HG03097 (cell line): Measurements from ENCODE around the gene PLA2G10.
A peak's percentile ranks its signal among the peaks of the same experiment; 100 is the strongest.
"Not testable (repeated sequence)": the region's sequence is repeated elsewhere in the genome, so short reads cannot be mapped to it uniquely, and the experiment has no call there.

Source experiments
- ATAC-seq: cut with Tn5 transposase; IDR thresholded peaks from one replicate; pipeline ENCODE4 v1.9.1; 2021; ENCODE audit not compliant: unreplicated experiment, low FRiP score

Gene PLA2G10

GRCh38 chr16:14694129-14694528 is at the start of gene PLA2G10:
Gene PLA2G10 (minus strand): TSS chr16:14694308. CDS start chr16:14694229, 79 bp downstream.
- not testable (repeated sequence) for ATAC-seq

- peak; percentile 98 for ATAC-seq
Measured at GRCh38 chr16:14742273-14743128, 48.4 kb upstream of the PLA2G10 start, which contains the start of gene NPIPA2. Gene NPIPA2 (plus strand): TSS chr16:14742533. CDS start chr16:14748066, 5,533 bp downstream.

DNA sequence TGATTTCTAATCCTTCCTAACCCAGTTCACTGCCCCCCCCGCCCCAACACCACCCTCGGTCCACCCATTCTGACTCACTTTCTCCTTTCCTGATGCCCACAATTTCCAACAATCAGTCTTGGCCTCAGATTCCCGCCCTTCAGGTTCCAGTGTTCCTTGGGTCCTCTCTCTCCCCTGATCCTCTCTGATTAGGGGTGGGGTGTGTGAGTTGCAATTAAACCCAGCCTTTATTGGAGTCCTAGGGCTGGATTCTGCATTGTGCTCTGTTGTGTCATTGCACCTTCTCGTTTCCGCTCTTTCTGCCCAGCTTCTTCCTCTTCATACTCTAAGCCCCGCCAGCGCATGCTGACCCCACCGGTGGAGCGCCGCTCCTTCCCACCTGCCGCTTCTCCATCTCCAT is 47.7 kb upstream of the PLA2G10 start:
- ATAC-seq, result not testable (repeated sequence)

DNA sequence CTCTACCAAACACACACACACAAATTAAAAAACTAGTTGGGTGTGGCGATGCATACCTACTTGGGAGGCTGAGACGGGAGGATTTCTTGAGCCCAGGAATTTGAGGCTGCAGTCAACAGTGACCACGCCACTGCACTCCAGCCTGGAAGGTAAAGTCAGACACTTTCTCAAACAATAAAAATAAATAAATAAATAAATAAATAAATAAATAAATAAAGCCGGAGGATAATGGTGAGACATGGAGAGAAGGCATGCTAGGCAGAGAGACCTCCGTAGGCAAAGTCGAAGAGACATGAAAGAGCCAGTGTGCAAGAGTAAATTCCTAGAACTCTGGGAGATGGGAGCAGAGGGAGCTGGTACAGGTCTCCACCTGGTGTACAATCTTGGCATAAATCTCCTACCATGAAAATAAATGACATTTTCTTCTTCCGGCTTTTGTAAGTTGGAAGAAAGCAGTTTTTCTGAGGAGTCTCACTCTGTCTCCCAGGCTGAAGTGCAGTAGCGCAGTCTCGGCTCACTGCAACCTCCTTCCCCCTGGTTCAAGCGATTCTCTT is 46.8 kb upstream of the PLA2G10 start:
- ATAC-seq, result not testable (repeated sequence)

GRCh38 chr16:14733233-14733632 is 39.1 kb upstream of the PLA2G10 start:
- not testable (repeated sequence) for ATAC-seq

DNA sequence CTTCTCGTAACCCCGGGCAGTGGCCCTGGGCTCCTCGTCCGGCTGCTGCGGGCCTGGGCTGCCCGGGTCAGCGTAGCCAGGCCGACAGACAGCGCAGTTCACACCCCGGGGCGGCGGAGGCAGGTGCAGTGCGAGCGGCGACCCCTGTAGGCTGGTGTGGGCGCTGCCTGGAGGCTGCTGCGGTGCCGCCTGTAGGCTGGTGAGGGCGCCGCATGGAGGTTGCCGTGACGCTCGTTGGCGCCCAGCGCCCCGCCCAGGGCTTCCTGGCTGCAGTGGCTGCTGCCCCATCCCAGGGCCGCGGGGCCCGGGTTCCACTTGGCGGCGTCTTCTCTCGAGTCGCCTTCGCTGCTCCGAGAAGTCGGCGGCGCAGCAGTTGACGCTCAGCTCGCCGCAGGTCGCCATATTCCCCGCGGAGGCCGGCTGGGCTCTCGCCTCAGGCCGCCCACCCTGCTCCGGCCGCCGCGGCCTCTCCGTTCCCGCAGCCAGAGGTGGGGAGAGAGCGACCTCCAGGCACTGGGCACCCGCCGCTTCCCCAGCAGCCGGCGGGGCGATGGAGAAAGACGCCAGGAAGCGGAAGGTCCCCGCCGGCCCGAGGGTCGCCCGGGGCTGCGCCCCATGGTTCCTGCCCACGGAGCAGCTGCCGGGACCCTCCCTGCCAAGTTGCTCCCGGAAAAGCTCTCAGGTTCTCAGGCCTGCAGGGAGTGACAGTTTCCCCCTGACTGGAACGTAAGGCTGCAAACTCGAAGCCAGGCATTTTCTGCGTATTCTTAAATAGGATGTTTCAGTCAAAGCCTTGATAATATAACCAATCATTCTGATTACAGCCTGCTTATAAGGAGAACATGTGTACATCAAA is 9.3 kb upstream of the PLA2G10 start, which contains the start of gene NPIPA3:
NPIPA3 (plus strand) TSS at position 256 of the 856 bp plus-strand sequence. CDS start 5,533 bp downstream, outside the sequence.
- ATAC-seq, result peak; percentile 97

GRCh38 chr16:14702672-14703071 is 8.6 kb upstream of the PLA2G10 start:
- not testable (repeated sequence) for ATAC-seq

DNA sequence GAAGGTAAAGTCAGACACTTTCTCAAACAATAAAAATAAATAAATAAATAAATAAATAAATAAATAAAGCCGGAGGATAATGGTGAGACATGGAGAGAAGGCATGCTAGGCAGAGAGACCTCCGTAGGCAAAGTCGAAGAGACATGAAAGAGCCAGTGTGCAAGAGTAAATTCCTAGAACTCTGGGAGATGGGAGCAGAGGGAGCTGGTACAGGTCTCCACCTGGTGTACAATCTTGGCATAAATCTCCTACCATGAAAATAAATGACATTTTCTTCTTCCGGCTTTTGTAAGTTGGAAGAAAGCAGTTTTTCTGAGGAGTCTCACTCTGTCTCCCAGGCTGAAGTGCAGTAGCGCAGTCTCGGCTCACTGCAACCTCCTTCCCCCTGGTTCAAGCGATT is 7.8 kb upstream of the PLA2G10 start:
- not testable (repeated sequence) for ATAC-seq

DNA sequence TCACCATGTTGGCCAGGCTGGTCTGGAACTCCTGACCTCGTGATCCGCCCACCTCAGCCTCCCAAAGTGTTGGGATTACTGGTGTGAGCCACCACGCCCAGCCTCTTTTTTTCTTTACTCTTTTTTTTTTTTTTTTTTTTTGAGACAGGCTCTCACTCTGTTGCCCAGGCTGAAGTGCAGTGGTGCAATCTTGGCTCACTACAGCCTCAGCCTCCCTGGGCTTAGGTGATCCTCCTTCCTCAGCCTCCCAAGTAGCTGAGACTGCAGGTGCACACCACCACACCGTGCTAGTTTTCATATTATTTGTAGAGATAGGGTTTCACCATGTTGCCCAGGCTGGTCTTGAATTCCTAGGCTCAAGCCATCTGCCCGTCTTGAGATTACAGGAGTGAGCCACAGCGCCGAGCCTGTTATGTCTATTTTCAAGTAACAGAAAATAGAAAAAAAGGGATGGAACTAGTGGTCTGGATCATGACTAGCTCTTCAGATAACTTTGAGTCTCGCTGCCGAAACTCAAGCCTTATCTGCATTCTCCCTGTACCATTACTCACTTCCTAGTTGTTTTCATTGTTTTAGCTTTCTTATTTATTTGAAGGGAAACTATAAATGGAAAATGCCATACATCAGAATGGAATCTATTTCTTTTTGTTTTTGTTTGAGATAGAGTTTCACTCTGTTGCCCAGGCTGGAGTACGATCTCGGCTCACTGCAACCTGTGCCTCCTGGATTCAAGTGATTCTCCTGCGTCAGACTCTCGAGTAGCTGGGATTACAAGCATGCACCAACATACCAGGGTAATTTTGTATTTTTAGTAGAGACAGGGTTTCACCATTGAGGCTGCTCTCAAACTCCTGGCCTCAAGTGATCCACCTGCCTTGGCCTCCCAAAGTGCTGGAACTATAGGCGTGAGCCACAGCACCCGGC is 8.0 kb downstream of the PLA2G10 start:
- not testable (repeated sequence) for ATAC-seq

DNA sequence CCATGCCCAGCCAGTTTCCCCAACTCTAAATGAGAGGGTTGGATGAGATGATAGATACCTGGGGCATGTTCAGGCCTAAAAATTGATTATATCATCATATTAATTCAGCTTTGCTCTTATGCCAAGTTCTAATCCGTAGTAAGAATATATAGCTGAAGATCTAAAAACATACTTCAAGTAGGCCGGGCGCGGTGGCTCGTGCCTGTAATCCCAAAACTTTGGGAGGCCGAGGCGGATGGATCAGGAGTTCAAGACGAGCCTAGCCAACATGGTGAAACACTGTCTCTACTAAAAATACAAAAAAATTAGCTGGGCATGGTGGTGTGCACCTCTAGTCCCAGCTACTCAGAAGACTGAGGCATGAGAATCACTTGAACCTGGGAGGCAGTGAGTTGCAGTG is 12.0 kb downstream of the PLA2G10 start:
- no peak for ATAC-seq

GRCh38 chr16:14681115-14681514 is 13.0 kb downstream of the PLA2G10 start:
- ATAC-seq, result no peak

GRCh38 chr16:14680396-14680795 is 13.7 kb downstream of the PLA2G10 start:
- ATAC-seq, result not testable (repeated sequence)

GRCh38 chr16:14678748-14679497 is 15.2 kb downstream of the PLA2G10 start:
- ATAC-seq, result no peak

DNA sequence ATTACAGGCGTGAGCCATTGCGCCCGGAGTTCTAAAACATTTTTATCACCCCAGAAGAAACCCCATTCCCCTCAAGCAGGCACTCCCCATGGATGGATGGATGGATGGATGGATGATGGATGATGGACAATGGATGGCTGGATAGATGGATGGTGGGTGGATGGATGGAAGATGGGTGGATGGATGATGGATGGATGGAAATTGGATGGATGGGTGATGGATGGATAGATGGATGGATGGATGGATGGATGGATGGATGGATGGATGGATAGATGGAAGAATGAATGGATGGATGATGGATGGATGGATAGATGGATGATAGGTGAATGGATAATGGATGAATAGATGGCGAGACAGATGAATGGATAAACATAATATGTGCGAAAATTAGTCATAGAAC is 16.5 kb downstream of the PLA2G10 start:
- no peak for ATAC-seq

DNA sequence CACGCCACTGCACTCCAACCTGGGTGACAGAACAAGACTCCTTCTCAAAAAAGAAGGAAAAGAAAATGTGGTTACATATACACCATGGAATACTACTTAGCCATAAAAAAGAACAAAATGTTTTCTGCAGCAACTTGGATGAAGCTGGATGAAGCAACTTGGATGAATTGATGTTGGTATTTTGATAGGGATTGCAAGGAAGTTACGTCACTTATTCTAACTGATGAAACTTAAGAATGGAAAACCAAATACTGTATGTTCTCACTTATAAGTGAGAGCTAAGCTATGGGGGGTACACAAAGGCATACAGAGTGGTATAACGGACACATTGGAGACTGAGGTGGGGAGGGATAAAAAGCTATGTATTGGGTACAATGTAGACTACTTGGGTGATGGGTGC is 17.5 kb downstream of the PLA2G10 start:
- no peak for ATAC-seq

DNA sequence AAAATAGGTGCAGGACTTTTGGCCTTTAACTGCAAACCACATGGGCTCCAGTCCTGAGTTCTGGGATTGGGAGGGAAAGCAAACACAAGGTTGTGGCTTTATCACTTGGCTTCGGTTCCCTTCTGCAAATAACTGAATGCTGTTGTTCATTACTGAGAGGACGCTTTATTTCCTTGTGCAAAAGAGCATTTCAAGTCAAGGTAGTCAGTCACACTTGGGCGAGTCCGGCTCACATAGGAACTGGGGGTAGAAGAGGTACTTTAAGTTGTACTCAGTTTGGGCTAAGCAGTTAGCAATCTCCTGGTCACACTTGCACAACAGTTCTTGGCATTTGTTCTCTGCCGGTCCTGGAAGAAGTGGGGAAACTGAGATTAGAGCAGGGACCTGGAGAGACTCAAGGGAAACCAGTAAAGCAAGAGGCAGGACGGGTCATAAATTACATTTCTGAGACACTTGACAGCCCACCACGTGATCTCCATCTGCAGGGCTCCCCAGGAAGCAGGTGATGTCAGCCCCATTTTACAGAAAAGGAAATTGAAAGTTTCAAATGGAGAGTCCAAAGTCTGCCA is 21.6 kb downstream of the PLA2G10 start:
- ATAC-seq, result peak; percentile 61

- no peak for ATAC-seq
Measured at GRCh38 chr16:14669776-14670175, 24.3 kb downstream of the PLA2G10 start.

GRCh38 chr16:14668556-14669223 is 25.4 kb downstream of the PLA2G10 start:
- ATAC-seq, result no peak
